Muscle layer of duodenum (tissue), 2 donors: Measurements from ENCODE around the gene EN2.
"Not testable (repeated sequence)": the region's sequence is repeated elsewhere in the genome, so short reads cannot be mapped to it uniquely, and the experiment has no call there.

Experiments
- H3K27ac ChIP-seq: one replicate; pipeline ENCODE4 v1.7.0; 2013; ENCODE audit warnings: mild to moderate bottlenecking, low read length
- H3K27me3 ChIP-seq: one replicate; pipeline ENCODE4 v1.7.0; 2013; ENCODE audit warnings: low read depth, mild to moderate bottlenecking, control low read depth, low read length
- H3K36me3 ChIP-seq, 2 donors: one replicate each; pipeline ENCODE4 v1.7.0; 2013; ENCODE audit warnings: low read length in 2 of 2, control low read depth in 1 of 2, mild to moderate bottlenecking in 1 of 2; ENCODE audit not compliant: insufficient read depth in 2 of 2, control insufficient read depth in 1 of 2
- H3K4me1 ChIP-seq, 2 donors: one replicate each; pipeline ENCODE4 v1.7.0; 2013; ENCODE audit warnings: low read length in 2 of 2, mild to moderate bottlenecking in 2 of 2, control low read depth in 1 of 2, moderate library complexity in 1 of 2; ENCODE audit not compliant: insufficient read depth in 2 of 2, control insufficient read depth in 1 of 2
- H3K4me3 ChIP-seq, 2 donors: one replicate each; pipeline ENCODE4 v1.7.0; 2013; ENCODE audit warnings: low read length in 2 of 2, low read depth in 1 of 2, mild to moderate bottlenecking in 1 of 2
- H3K9me3 ChIP-seq, 2 donors: one replicate each; pipeline ENCODE4 v1.7.0; 2013; ENCODE audit warnings: low read length in 2 of 2, control low read depth in 1 of 2, mild to moderate bottlenecking in 1 of 2; ENCODE audit not compliant: control insufficient read depth in 1 of 2
- donor health status: healthy.

Gene EN2

DNA sequence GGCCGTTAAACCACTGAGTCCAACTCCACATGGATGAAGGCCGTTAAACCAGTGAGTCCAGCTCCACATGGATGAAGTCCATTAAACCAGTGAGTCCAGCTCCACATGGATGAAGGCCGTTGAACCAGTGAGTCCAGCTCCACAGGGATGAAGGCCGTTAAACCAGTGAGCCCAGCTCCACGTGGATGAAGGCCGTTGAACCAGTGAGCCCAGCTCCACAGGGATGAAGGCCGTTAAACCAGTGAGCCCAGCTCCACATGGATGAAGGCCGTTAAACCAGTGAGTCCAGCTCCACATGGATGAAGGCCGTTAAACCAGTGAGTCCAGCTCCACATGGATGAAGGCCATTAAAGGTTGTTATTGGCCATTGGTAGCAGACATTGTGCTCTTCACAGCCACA lies 12.3 kb upstream of the EN2 start:
- peaks cover 39% of the 10 kb centered on the region for H3K27me3 ChIP-seq

GRCh38 chr7:155447603-155448002 lies 10.3 kb upstream of the EN2 start:
- peaks cover 52% of the 10 kb centered on the region for H3K27me3 ChIP-seq

More for the DNA sequence above, 12.3 kb upstream of the EN2 start:
- H3K27ac ChIP-seq, H3K36me3 ChIP-seq, H3K4me3 ChIP-seq, H3K9me3 ChIP-seq: not testable (repeated sequence)
- peaks cover 0 to 23% of the 10 kb centered on the region in 2 donors for H3K4me1 ChIP-seq

DNA sequence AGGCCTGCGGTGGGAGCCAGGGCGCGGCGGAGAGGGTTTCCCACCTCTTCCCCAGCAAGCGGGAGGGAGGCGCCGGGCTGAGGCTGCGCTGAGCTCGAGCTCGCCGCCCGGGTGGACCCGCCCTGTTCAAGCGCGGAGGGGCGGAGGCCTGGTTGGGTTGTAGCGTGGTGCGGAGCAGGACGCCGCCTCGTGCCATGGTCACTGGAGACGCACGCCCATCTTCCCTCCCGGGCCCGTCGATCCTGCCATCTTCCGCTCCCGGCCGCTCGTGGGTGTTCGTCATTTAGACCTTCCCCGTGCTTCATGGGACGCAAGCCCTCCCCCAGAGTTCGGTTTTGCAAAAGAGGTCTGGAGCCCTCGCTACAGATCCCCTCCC lies 9.3 kb upstream of the EN2 start:
- Histone ChIP-seq H3K27me3 (peaks cover 58% of the 10 kb centered on the region), H3K9me3 (no peaks in the 10 kb centered on the region), H3K4me1 (peaks cover 0 to 33% of the 10 kb centered on the region in 2 donors), H3K4me3 (no peak overlapping the region), H3K27ac (no peak overlapping the region), H3K36me3 (no peaks in the 10 kb centered on the region)

More at GRCh38 chr7:155447603-155448002, 10.3 kb upstream of the EN2 start:
- Histone ChIP-seq H3K27ac (no peak overlapping the region), H3K9me3 (no peaks in the 10 kb centered on the region), H3K4me1 (peaks cover 0 to 31% of the 10 kb centered on the region in 2 donors), H3K36me3 (no peaks in the 10 kb centered on the region), H3K4me3 (no peak overlapping the region)

- Histone ChIP-seq H3K36me3 (no peaks in the 10 kb centered on the region), H3K4me1 (peaks cover 0 to 39% of the 10 kb centered on the region in 2 donors), H3K27ac (no peak overlapping the region), H3K27me3 (peaks cover 62% of the 10 kb centered on the region), H3K4me3 (peak overlapping the region in 1 of 2 donors; percentile 31), H3K9me3 (no peaks in the 10 kb centered on the region)
These were observed 8.7 kb upstream of the EN2 start for GRCh38 chr7:155449008-155449868.

GRCh38 chr7:155449869-155450557 lies 7.9 kb upstream of the EN2 start:
- Histone ChIP-seq H3K27me3 (peaks cover 70% of the 10 kb centered on the region), H3K27ac (no peak overlapping the region), H3K4me3 (no peak overlapping the region), H3K9me3 (no peaks in the 10 kb centered on the region), H3K4me1 (peaks cover 0 to 47% of the 10 kb centered on the region in 2 donors), H3K36me3 (no peaks in the 10 kb centered on the region)

DNA sequence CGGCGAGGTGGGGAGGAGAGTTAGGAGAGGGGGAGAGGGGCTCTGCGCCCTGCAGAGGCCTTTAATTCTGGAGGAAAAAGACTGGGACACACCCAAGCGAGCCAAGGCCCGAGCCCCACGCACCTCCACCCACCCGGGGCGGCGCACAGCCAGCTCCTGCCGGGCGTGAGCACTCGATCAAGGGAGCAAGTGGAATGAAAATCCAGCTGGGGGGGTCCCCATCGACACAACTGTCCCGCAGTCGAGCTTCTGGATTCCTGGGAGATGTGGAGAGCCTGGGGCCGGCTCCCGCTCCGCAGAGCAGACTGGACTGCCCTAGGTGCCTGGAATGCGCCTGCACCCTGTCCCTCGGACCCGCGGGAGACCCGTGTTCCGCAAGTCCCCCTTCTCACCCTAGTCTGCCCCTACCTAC lies 7.4 kb upstream of the EN2 start:
- H3K4me3 ChIP-seq = no peak overlapping the region
- peaks cover 0 to 49% of the 10 kb centered on the region in 2 donors for H3K4me1 ChIP-seq
- H3K27me3 ChIP-seq = peaks cover 75% of the 10 kb centered on the region
- H3K36me3 ChIP-seq = no peaks in the 10 kb centered on the region
- no peak overlapping the region for H3K27ac ChIP-seq
- H3K9me3 ChIP-seq = no peaks in the 10 kb centered on the region

GRCh38 chr7:155450970-155451801 lies 6.7 kb upstream of the EN2 start:
- no peaks in the 10 kb centered on the region for H3K36me3 ChIP-seq
- H3K4me1 ChIP-seq = peaks cover 0 to 53% of the 10 kb centered on the region in 2 donors
- no peaks in the 10 kb centered on the region for H3K9me3 ChIP-seq
- no peak overlapping the region for H3K27ac ChIP-seq
- H3K4me3 ChIP-seq = no peak overlapping the region
- peaks cover 81% of the 10 kb centered on the region for H3K27me3 ChIP-seq

- no peaks in the 10 kb centered on the region for H3K9me3 ChIP-seq
- no peak overlapping the region for H3K27ac ChIP-seq
- H3K27me3 ChIP-seq = peaks cover 87% of the 10 kb centered on the region
- H3K36me3 ChIP-seq = no peaks in the 10 kb centered on the region
- no peak overlapping the region for H3K4me3 ChIP-seq
- H3K4me1 ChIP-seq = peaks cover 2 to 59% of the 10 kb centered on the region in 2 donors
These were observed 6.1 kb upstream of the EN2 start for GRCh38 chr7:155451840-155452239.

DNA sequence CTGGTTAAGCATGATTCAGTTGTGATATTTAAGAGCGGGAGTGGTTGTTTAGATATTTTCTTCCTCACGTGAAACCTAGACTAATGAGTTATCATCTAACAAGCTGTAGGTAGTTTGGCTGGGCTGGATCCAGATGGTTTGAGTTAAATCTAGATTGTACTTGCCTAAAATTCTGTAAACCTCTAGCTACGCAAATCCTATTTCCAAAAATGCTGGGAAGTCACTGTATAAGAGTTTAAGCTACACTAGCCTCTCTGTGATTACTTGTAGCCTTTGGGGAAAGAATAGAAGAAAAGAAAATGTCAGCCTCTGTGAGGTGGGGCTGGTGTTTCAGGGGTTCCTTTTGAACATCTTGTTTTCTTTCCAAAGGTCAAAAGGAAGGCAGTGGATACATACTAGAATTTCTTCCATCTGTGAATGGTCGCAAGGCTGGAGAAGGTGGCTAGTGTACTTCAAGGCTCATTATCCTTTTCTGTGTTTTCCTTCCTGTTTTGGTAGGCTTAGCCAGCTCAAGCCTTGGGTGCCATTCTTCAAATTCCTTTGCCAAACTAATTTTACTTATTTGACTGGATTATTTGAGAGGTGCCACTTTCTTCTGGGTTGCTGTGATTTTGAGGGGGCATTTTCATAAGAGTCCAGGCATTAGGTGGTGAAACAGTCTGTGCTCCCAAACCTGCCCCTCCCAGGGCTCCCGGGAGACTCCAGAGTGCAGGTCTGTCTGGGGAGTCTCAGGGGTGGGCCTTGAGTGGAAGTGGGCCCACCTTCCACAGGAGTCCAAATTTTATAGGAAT lies 5.2 kb upstream of the EN2 start:
- Histone ChIP-seq H3K27ac (no peak overlapping the region), H3K4me3 (no peak overlapping the region), H3K27me3 (peaks cover 87% of the 10 kb centered on the region), H3K4me1 (peaks cover 2 to 64% of the 10 kb centered on the region in 2 donors), H3K9me3 (no peaks in the 10 kb centered on the region), H3K36me3 (no peaks in the 10 kb centered on the region)

DNA sequence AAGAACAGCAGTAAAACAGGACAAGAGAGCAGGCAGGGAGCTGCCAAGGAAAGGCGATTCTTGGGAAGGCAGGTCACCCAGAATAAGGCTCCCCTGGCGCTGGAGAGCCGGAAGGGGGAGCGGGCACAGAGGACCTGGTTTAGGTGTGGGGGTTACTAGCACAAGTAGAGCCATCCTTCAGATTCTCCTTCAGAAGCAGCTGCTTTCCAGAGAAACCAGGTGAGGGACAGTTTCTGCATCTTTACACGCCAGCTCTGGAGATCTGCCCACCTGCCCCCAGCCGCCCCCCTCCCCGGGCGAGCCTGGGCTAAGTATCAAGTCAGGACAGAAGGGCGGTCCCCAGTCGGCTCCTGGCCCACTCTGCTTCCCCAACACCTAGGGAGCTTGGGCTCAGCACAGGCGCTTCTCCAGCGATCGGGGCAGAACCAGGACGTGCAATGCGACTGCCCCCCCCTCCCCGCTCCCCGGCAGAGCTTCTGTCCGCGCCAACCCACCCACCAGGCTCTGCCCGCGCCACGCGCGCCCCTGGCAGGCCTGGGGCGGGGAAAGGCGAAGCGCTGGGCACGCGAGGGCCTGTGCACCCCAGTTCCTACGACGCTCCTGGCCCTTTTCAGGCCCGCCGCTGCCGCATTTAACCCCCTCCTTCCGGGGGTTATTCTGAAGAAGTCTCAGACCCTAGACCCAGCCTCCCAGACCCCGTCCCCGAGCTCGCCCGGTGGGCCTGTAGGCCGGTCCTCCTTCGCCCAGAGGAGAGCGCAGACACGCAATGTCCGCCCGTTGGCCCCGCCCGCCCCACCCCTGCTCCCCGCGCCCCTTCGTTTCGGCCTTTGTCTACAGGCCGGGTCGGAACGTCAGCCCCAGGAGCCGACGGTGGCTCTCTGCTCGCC lies 4.4 kb upstream of the EN2 start:
- Histone ChIP-seq H3K4me3 (peak overlapping the region in 1 of 2 donors; percentile 26), H3K27me3 (peaks cover 79% of the 10 kb centered on the region), H3K4me1 (peaks cover 2 to 67% of the 10 kb centered on the region in 2 donors)

More for the DNA sequence above, 4.4 kb upstream of the EN2 start:
- Histone ChIP-seq H3K36me3 (no peaks in the 10 kb centered on the region), H3K9me3 (no peaks in the 10 kb centered on the region), H3K27ac (no peak overlapping the region)
